Testis (tissue), 2 donors: Measurements from ENCODE around the gene MBOAT7.

Experiments used
- CTCF ChIP-seq, 3 experiments: fragments of 450-650 bp in 2 of 3; fragments of 200-600 bp in 1 of 3; sonication (generic) in 1 of 3; IDR thresholded peaks; one replicate each; pipeline ENCODE4 v1.5.1; 2016 to 2019; ENCODE audit warnings: antibody characterized with exemption in 3 of 3, mild to moderate bottlenecking in 2 of 3, moderate library complexity in 1 of 3
- POLR2A ChIP-seq: fragments of 450-650 bp; IDR thresholded peaks from one replicate; pipeline ENCODE4 v1.6.1; 2017; ENCODE audit warnings: antibody characterized with exemption, mild to moderate bottlenecking, moderate library complexity

- TF ChIP-seq CTCF (IDR thresholded peaks at IDR 0.05) (no peak), POLR2A (no peak)
These were observed 52.3 kb downstream of the MBOAT7 start for GRCh38 chr19:54136864-54137698.
